SIG-M5 treated with dmso at 0.1 percent for 504 hours (cell line): ENCODE measurements around the gene ZNF106.

Experiments used
- DNase-seq: peaks from one replicate; lab custom pipeline; 2025; ENCODE audit not compliant: unreplicated experiment; lab: John Stamatoyannopoulos, UW

ZNF106 gene

DNA sequence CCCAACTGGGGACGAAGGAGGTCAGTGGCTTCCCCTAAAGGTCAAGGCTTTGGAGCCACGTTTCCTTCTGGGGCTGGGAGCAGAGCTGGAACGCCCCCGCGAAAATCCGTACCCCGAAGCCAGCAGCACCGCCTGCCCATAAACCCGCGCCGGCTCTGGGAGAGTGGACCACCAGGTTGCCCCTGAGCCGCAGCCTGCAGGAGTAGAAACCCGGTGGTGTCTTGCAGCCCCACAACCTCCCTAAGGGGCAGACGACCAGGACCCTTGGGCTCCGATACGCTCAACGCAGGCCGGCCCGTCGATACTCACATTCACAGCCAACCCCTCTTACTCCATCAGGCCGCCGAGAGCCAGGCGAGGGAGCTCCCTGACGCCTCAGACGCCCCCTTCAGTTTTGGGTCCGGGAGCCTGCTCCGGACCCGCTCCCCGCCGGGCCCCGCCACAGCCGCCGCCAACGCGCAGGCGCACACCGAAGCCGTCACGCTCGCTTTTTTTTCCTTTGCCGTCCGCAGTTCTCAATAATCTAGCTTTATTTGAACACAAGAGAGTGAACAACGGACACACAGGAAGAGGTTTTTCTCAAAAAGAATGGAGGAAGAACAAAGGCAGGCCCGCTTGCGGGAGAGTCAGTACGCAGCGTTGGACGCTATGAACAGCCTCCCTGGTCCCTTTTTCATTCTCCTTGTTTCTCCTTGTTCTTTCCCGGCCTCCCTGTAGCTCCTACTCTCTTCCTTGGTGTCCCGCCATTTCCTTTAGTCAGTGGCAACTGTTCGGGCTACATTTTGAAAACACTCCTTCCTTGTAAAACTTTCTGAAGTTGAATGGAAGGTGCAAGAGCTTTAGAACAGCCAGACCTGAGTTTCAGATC lies at the start of gene ZNF106:
Gene ZNF106 (minus strand): TSS at position 471 of the 868 bp plus-strand sequence. CDS start 18,852 bp downstream, outside the sequence.
- DNase-seq, result peak; percentile 88

GRCh38 chr15:42533246-42533645 lies 42.3 kb upstream of the ZNF106 start:
- no peak for DNase-seq

DNA sequence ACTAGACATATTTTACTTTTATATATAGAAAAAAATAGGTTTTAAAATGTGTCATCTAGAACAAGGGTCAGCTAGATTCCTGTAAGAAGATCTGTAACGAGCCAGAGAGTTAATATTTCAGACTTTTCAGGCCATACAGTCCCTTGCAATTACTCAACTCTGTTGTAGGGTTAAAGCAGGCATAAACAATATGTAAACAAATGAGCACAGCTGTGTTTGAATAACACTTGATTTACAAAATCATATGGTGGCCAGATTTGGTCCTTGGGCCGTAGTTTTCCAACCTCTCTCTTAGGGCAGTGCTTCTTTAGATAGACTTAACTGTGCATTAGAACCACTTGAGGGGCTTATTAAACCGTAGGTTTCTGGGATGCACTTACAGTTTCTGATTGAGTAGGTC lies 38.0 kb upstream of the ZNF106 start:
- no peak for DNase-seq

GRCh38 chr15:42523331-42523730 lies 32.4 kb upstream of the ZNF106 start:
- no peak for DNase-seq

- peak; percentile 58 for DNase-seq
Measured at GRCh38 chr15:42511007-42511391, 20.1 kb upstream of the ZNF106 start.

DNA sequence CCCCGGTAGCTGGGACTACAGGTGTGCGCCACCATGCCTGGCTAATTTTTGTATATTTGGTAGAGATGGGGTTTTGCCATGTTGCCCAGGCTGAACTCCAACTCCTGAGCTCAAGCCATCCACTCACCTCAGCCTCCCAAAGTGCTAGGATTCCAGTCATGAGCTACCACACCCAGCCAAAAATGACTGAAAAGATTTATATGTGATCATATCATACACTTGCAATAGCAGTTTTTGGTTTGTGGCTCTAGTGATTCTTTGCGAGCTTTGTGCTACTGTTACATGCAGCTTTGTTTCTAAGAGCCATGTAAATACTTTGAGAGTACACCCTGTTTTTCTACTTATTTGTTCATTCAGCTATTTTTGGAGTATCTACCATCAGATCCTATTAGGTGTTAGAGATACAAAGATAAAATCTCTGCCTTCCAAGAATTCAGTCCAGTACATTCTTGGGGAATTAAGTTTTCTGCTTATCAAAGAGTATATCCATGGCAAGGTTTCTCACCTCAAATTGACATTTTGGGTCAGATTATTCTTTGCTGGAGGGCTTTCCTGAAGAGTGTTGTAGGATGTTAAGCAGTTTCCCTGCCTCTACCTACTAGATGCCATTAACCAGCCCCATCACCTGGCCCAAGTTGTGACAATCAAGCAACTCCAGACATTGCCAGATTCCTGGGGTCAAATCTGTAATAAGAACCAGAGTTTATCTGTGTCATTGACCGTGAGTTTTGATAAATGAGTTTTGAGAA lies 19.5 kb upstream of the ZNF106 start:
- no peak for DNase-seq

DNA sequence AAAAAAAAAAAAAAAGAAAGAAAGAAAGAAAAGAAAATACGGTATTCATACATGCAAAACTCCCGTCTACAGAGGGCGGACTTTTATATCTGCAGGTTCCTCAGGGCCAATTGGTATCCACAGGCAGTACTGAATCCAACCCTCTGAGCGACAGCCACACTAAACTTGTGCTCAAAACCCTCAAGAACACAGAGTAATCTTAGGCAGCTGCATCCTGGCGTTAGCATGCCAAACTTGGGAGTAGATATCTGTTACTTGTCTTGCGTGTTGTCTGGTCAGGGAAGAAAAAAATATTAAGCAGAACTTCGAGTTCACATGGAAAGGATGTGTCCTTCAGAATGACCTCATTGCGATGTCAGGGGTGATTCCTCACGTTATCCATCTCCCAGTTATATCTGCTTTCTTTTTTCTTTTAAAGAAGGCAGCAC lies 17.3 kb upstream of the ZNF106 start:
- DNase-seq, result no peak

- no peak for DNase-seq
Measured at GRCh38 chr15:42507514-42507913, 16.6 kb upstream of the ZNF106 start.

DNA sequence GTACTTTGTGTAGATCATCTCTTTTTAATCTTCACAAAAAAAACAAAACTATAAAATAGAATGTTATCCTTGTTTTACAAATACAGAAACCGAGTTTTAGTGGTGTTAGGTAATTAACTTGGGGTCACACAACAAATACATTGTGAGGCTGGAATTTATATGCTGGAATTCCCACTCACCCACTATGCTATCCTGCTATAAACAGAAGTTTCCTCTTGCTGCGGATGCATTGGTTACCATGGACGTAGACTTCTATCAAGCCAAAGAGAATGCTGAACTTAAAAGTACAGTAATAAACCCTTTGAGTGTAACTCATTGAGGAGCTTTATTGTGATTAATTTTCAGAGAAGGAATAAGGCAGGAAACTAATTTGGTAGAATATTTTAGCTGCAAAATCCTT lies 13.7 kb upstream of the ZNF106 start:
- no peak for DNase-seq

DNA sequence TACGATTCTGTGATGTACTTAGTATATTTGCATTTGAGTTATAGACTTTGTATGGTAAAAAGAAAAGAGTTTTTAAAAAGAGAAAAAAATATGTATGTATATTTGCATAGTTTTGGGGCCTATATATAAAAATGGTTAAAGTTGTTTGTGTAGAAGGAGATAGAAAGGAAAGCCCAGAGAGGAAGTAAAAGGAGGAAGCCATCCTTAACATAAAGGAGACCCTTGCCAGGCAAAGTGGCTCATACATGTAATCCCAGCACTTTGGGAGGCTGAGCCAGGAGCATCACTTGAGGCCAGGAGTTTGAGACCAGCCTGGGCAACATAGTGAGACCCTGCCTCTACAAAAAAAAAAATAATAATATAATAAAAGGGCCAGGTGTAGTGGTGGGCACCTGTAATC lies 12.9 kb upstream of the ZNF106 start:
- peak; percentile 12 for DNase-seq

GRCh38 chr15:42502477-42502876 lies 11.5 kb upstream of the ZNF106 start:
- DNase-seq, result no peak

GRCh38 chr15:42499858-42500609 lies 9.1 kb upstream of the ZNF106 start:
- no peak for DNase-seq

- DNase-seq, result no peak
Measured at GRCh38 chr15:42498212-42499068, 7.5 kb upstream of the ZNF106 start.

DNA sequence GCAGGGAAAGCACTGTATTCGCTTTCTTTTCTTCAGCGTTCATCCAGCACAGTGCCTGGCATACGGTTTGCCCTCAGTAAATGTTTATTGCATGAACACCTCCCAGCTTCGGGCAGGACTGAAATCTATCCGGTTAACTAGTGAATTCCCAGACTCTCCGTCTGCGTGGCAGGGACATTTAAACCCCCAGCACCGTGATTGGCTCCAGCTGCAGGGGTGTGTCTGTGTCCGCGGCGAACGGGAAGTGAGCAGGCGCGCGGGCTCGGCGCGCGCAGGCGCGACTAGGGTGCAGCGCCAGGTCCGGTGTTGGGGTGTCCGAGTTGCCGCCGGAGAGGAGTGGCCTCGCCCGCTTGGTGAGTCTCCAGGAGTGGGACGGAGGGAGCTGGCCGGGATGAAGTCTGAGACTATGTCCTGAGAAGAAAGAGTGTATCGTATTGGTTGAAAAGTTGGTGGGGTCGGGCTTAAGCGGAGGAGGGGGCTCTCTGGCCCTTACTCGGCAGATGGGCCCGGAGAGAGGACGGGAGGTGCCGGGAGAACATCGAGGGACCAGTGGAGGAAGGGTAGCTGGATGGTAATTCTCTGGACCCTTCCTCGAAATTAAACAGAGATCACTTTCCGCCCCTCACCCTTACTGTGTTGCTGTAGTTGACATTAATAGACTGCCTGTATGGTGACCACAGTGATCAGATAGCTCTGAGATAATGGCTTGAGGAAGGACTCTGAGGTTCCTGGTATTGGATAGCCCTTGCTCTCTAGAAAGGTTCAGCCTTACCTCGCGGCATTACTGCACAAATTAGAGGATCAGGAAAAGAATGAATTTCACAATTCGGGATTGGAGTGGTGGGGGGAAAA lies 4.6 kb upstream of the ZNF106 start, which contains the start of gene SNAP23:
Gene SNAP23 (plus strand): TSS at position 274 of the 852 bp plus-strand sequence. CDS start 16,213 bp downstream, outside the sequence.
- peak; percentile 89 for DNase-seq

DNA sequence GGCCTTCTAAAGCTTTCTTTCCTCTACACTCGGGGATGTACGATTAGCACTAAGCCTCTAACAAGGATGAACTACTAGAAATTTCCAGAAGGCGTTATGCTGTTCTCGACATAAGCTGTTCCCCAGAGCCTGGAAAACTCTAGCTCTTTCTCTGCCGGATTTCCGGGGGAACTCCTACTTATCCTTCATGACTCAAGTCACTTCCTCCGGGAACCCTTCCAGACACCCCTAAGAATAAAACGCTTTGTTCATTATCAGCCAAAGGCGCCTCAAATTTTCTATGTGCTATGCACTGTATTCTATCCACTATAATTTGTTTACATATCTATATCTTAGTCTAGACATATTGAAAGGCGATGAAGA lies 4.0 kb upstream of the ZNF106 start:
- no peak for DNase-seq

DNA sequence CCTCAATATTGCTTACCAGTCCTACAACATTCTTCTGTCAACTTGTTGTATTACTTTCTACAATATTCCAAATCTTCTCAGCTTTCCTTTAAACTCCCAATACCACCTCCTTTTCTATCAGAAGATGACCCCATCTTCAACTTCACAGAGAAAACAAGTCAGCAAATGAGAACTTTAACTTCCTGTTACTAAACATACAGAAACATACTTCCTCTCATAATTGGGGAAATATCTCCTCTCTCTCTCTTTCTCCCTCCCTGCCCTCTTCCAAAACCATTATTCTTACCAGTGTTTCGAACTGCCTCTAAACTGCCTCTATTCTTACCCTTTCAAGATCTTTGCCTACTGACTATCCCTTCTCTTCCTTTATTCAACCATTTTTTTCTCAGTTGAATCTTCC lies 2.7 kb upstream of the ZNF106 start:
- peak; percentile 69 for DNase-seq

DNA sequence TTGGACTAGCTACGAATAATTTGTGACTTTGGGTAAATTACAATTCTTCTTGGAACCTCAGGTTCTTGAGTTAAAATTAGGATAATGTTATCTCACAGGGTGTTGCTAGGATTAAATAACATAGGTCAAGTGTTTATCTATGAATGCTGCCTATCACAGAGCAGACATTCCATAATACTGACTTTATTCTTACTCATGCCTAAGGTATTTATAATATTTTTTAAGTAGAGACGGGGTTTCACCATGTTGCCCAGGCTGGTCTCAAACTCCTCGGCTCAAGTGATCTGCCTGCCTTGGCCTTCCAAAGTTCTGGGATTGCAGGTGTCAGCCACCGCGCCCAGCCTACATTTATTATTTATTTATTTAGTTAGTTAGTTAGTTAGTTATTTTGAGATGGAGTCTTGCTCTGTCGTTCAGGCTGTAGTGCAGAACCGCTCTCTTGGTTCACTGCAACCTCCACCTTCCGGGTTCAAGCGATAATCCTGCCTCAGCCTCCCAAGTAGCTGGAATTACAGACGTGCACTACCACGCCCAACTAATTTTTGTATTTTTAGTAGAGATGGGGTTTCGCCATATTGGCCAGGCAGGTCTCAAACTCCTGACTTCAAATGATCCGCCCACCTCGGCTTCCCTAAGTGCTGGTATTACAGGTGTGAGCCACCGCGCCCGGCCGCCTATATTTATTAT lies 741 bp upstream of the ZNF106 start:
- DNase-seq, result no peak

- peak; percentile 52 for DNase-seq
Measured at GRCh38 chr15:42490291-42490670, 660 bp downstream of the ZNF106 start.

DNA sequence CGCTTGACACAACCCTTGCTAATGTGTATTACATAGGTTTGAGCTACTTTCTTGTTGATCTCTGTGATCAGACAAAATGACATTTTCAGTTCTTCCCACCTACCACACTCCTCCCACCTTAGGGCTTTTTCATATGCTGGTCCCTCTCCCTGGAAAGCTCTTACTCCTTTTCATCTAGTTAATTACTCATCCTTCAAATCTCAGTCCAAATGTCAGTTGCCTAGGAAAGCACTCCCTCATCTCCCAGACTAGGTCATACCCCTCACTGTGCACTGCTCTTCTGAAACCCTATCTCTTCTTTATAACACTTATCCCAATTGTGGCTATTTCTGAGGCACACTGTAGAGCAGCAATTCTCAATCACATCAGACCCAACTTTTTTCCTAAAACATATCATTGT lies 7.3 kb downstream of the ZNF106 start:
- DNase-seq, result no peak
